Upper lobe of left lung (tissue), 4 donors: ENCODE measurements around the gene MYZAP.

ENCODE experiments used
- CTCF ChIP-seq, 6 experiments: fragments of 450-650 bp in 4 of 6; fragments of 200-600 bp in 2 of 6; sonication (generic) in 2 of 6; IDR thresholded peaks; one replicate each; pipeline ENCODE4 v1.5.1; 2016 to 2019; ENCODE audit warnings: antibody characterized with exemption in 6 of 6
- POLR2A ChIP-seq, 4 donors: fragments of 450-650 bp; IDR thresholded peaks; one replicate each; pipeline ENCODE4 v1.5.1; 2016 to 2017; ENCODE audit warnings: antibody characterized with exemption in 4 of 4, mild to moderate bottlenecking in 2 of 4

- TF ChIP-seq POLR2A (IDR thresholded peaks at IDR 0.05) (no peak), CTCF (IDR thresholded peaks at IDR 0.05) (no peak)
Observed at GRCh38 chr15:57554063-57554811, 37.5 kb upstream of the MYZAP start.
